Subcutaneous preadipocyte (primary cell): ENCODE data around the gene TUFM. TPM values are rescaled to one million over a fixed set of nuclear protein-coding genes. Genes with fewer than 3 reads are reported as not detected.

Experiments
- small RNA-seq: library from RNA; depleted of rRNA; stranded (forward); fragments of <200 nt; gene quantifications from one replicate; pipeline ENCODE3, GENCODE V24; 2012
- total RNA-seq: library from RNA; depleted of rRNA; stranded (reverse); fragments of >200 nt; gene quantifications from 2 replicates; pipeline ENCODE4 v1.2.3, GENCODE V29; 2012

The TUFM gene
- 125 and 139 TPM in 2 replicates for total RNA-seq

GRCh38 chr16:28846080-28846932 lies at the start of gene TUFM:
Gene TUFM (minus strand): TSS chr16:28846348. CDS start chr16:28846269, 79 bp downstream.

DNA sequence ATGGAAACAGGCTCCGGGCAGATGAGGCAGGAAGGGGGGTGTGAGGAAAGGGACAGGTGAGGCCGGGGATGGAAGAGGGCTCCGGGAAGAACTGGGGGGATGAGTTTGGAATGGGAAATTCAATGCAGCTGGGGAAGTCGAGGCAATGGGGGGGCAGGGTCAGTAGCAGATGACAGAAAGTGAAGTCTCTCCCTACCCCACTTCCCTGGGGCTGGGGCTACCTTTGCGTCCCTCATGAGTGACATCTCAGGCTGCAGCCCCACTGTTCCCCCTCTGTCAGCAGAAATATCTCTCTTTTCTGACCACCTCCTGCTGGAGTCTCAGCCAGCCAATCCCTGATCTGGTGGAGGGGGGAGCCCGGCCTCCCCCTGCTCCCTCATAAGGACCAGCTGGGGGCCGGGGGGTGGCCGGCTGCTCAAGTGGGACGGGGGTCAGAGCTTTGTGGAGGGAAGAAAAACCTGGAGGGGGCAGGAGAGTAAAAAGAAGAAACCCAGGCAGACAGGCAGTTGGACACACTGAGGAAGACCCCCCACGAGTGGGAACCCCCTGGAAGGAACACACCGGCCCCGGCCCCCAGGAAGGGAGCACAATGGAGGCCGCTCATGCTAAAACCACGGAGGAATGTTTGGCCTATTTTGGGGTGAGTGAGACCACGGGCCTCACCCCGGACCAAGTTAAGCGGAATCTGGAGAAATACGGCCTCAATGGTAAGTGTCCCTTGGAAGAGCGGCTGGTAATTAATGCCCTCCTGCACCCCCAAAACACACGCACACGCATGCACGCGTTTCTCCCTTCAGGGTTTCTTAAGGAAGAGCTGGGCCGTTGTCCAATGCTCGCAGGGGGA lies 32.2 kb upstream of the TUFM start, which contains the start of gene ATP2A1:
ATP2A1 (plus strand) TSS at position 406 of the 844 bp plus-strand sequence; CDS start at position 590, 184 bp downstream.

GRCh38 chr16:28822520-28823290 lies 23.4 kb downstream of the TUFM start, which contains the start of gene ATXN2L:
Gene ATXN2L (plus strand): TSS chr16:28822999. CDS start chr16:28823260, 261 bp downstream.

Small RNA genes within 50 kb of the gene (small RNA-seq; reads per million reads assigned to genes)
- gene RF00416 = not detected

Other genes with a start within 250 kb of the TUFM start
- gene SULT1A2, start 249.3 kb downstream of the TUFM start, total RNA-seq = not detected in 2 replicates
- gene SULT1A1, start 236.3 kb downstream of the TUFM start, total RNA-seq = 0.20 and 0.37 TPM in 2 replicates
- 0.39 TPM in 1 of 2 replicates, not detected in the other for gene NPIPB8, start 208.3 kb downstream of the TUFM start, total RNA-seq
- 112 and 118 TPM in 2 replicates for gene EIF3C, start 134.9 kb downstream of the TUFM start, total RNA-seq
- 2.2 and 2.7 TPM in 2 replicates for gene NPIPB9, start 94.6 kb downstream of the TUFM start, total RNA-seq
- gene ATXN2L, start 23.3 kb downstream of the TUFM start, total RNA-seq = 42.6 and 50.2 TPM in 2 replicates
- gene SH2B1, start 17.5 kb upstream of the TUFM start, total RNA-seq = 10.7 and 19.4 TPM in 2 replicates
- gene ATP2A1, start 32.1 kb upstream of the TUFM start, total RNA-seq = 0.20 and 0.37 TPM in 2 replicates
- gene RABEP2, start 78.9 kb upstream of the TUFM start, total RNA-seq = 17.3 and 20.5 TPM in 2 replicates
- not detected in 2 replicates for gene CD19, start 85.6 kb upstream of the TUFM start, total RNA-seq
- 20.2 and 29.3 TPM in 2 replicates for gene NFATC2IP, start 104.6 kb upstream of the TUFM start, total RNA-seq
- gene SPNS1, start 128.4 kb upstream of the TUFM start, total RNA-seq = 35.3 and 43.0 TPM in 2 replicates
- 0.37 and 1.2 TPM in 2 replicates for gene LAT, start 138.7 kb upstream of the TUFM start, total RNA-seq